ENCODE results near the gene HAUS8.
"Not testable (repeated sequence)": the region's sequence is repeated elsewhere in the genome, so short reads cannot be mapped to it uniquely, and the experiment has no call there.

The HAUS8 gene

DNA sequence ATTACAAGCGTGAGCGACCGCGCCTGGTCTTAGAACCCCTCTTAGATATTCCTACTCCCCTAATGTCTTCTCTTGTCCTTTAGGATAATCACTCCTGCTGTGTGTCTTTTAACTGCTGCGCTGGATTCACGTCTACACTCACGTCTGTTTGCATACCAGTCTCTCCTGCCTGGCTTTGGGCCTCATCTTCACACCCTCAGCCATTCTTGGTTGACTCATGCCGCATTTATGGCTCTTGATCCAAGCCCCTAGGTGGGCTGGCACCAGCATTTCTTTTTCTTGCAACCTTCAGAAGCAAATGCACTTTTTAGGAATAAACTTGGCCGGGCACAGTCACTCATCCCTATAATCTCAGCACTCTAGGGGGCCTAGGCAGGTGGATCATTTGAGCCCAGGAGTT, 23.1 kb upstream of the HAUS8 start:
- Mint-ChIP-seq H3K27ac (peak overlapping the region; percentile 96), H3K9me3 (peaks cover 28% of the 10 kb centered on the region), H3K36me3 (ENCODE audit: low read depth) (peaks cover 59% of the 10 kb centered on the region), H3K4me3 (no peak overlapping the region), H3K27me3 (ENCODE audit: low read depth, poor library complexity) (no peaks in the 10 kb centered on the region), H3K4me1 (peaks cover 21% of the 10 kb centered on the region)
- TF ChIP-seq, protein P1, sequence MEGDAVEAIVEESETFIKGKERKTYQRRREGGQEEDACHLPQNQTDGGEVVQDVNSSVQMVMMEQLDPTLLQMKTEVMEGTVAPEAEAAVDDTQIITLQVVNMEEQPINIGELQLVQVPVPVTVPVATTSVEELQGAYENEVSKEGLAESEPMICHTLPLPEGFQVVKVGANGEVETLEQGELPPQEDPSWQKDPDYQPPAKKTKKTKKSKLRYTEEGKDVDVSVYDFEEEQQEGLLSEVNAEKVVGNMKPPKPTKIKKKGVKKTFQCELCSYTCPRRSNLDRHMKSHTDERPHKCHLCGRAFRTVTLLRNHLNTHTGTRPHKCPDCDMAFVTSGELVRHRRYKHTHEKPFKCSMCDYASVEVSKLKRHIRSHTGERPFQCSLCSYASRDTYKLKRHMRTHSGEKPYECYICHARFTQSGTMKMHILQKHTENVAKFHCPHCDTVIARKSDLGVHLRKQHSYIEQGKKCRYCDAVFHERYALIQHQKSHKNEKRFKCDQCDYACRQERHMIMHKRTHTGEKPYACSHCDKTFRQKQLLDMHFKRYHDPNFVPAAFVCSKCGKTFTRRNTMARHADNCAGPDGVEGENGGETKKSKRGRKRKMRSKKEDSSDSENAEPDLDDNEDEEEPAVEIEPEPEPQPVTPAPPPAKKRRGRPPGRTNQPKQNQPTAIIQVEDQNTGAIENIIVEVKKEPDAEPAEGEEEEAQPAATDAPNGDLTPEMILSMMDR (IDR thresholded peaks at IDR 0.05), result no peak
- no peak for DNase-seq

GRCh38 chr19:17097593-17098126, 22.4 kb upstream of the HAUS8 start:
- peaks cover 21% of the 10 kb centered on the region for H3K4me1 Mint-ChIP-seq
- peaks cover 52% of the 10 kb centered on the region for H3K36me3 Mint-ChIP-seq (ENCODE audit: low read depth)
- no peak for DNase-seq
- peaks cover 21% of the 10 kb centered on the region for H3K9me3 Mint-ChIP-seq
- no peaks in the 10 kb centered on the region for H3K27me3 Mint-ChIP-seq (ENCODE audit: low read depth, poor library complexity)
- H3K4me3 Mint-ChIP-seq, result no peak overlapping the region
- TF ChIP-seq, protein P1 (IDR thresholded peaks at IDR 0.05), result no peak
- peak overlapping the region; percentile 96 for H3K27ac Mint-ChIP-seq

GRCh38 chr19:17095141-17095919, 20.1 kb upstream of the HAUS8 start:
- H3K9me3 Mint-ChIP-seq, result peaks cover 13% of the 10 kb centered on the region
- DNase-seq, result no peak
- H3K36me3 Mint-ChIP-seq (ENCODE audit: low read depth), result peaks cover 37% of the 10 kb centered on the region
- H3K27ac Mint-ChIP-seq, result peak overlapping the region; percentile 85
- no peaks in the 10 kb centered on the region for H3K27me3 Mint-ChIP-seq (ENCODE audit: low read depth, poor library complexity)
- TF ChIP-seq, protein P1 (IDR thresholded peaks at IDR 0.05), result no peak
- no peak overlapping the region for H3K4me3 Mint-ChIP-seq
- H3K4me1 Mint-ChIP-seq, result peaks cover 21% of the 10 kb centered on the region

GRCh38 chr19:17094694-17095093, 19.4 kb upstream of the HAUS8 start:
- Mint-ChIP-seq H3K36me3 (ENCODE audit: low read depth) (peaks cover 40% of the 10 kb centered on the region), H3K9me3 (peaks cover 13% of the 10 kb centered on the region), H3K4me1 (peaks cover 24% of the 10 kb centered on the region)
- not testable (repeated sequence) for DNase-seq; H3K4me3 Mint-ChIP-seq; H3K27ac Mint-ChIP-seq; H3K27me3 Mint-ChIP-seq (ENCODE audit: low read depth, poor library complexity)

DNA sequence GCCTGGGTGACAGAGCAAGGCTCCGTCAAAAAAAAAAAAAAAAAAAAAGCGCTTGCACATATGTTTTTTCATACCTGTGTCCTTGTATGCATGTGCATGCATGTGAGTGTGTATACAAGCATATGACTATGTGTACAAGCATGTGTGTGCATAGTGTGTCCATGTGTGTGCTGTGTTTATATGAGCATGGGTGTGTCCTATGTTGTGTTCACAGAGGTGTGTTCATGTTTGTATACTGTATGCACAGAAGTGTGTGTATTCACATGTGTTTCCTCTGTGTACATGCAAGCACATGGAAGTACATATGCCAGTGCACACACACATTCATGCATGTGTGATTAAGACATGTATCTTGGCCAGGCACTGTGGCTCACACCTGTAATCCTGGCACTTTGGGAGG, 17.4 kb upstream of the HAUS8 start:
- Mint-ChIP-seq H3K9me3 (peaks cover 13% of the 10 kb centered on the region), H3K4me3 (no peak overlapping the region), H3K27me3 (ENCODE audit: low read depth, poor library complexity) (no peaks in the 10 kb centered on the region), H3K4me1 (peaks cover 23% of the 10 kb centered on the region), H3K27ac (no peak overlapping the region), H3K36me3 (ENCODE audit: low read depth) (peaks cover 48% of the 10 kb centered on the region)
- TF ChIP-seq, protein P1 (IDR thresholded peaks at IDR 0.05), result no peak
- no peak for DNase-seq

- Mint-ChIP-seq H3K27ac (no peak overlapping the region), H3K9me3 (peaks cover 13% of the 10 kb centered on the region), H3K36me3 (ENCODE audit: low read depth) (peaks cover 54% of the 10 kb centered on the region), H3K4me1 (peaks cover 22% of the 10 kb centered on the region), H3K27me3 (ENCODE audit: low read depth, poor library complexity) (no peaks in the 10 kb centered on the region), H3K4me3 (no peak overlapping the region)
- no peak for DNase-seq
- TF ChIP-seq, protein P1 (IDR thresholded peaks at IDR 0.05), result no peak
These were observed 16.6 kb upstream of the HAUS8 start for GRCh38 chr19:17091758-17092333.
